ENCODE data around the gene NRP1. TPM values are rescaled to one million over a fixed set of nuclear protein-coding genes. Genes with fewer than 3 reads are reported as not detected.

Gene NRP1
- total and polyA plus RNA-seq, 2 of the 8 experiments (the other 6 are each of a cell fraction or from before 2014, with no cell fraction given) = 1.2 to 2.1 TPM

GRCh38 chr10:33289776-33290175 is 44.7 kb downstream of the NRP1 start (continued):
- TF ChIP-seq CBX5 (IDR thresholded peaks at IDR 0.05; ENCODE audit: low read depth, low read length) (no peak), KDM5A (IDR thresholded peaks at IDR 0.05; ENCODE audit: low read length) (no peak), TAF7 (optimal IDR thresholded peaks at IDR 0.05; ENCODE audit: borderline replicate concordance, low read depth, low read length) (no peak), CHD2 (IDR thresholded peaks at IDR 0.05; ENCODE audit: low read length) (no peak), POLR2AphosphoS5 (IDR thresholded peaks at IDR 0.05; ENCODE audit: low read depth, low read length) (no peak)
